GM18498 (cell line): ENCODE data around the gene POR.

Experiments used
- ATAC-seq: cut with Tn5 transposase; IDR thresholded peaks from one replicate; pipeline ENCODE4 v1.9.1; 2021; ENCODE audit warnings: mild to moderate bottlenecking, moderate library complexity; ENCODE audit not compliant: unreplicated experiment

POR gene

DNA sequence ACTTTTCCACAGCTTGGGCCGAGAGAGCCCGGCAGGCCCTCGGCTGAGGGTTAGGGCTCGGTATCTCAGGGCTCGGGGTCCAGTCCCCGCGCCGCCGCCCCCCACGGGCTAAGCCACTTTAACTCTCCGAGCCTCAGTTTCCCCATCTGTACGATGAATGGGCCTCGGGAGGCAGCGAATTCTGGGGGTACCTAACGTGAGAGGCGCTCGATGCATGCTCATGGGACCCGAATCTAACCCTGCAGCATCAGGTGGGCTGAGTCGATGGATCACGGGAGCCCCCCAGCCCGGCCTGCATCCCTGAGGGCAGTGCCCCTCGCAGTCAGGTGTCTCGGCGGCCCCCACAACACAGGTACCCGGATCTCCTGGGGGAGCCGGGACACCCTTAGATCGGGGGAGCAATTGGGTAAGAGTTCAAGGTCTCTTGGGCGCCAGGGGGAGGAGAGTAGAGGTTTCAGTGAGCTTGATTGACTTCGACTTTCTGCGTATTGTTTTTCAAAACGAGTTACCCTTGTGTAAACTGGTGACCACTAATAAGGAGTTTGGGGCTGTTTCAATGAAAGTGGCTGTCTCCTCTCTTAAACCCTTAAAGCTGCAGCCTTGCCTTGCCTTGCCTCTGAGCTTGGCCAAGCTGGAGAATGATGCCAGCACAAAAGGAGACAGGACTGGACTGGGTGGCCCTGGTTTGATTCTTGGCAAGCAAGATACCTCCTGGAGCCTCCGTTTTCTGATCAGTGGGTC, 631 bp downstream of the POR start:
- ATAC-seq = peak; percentile 11

DNA sequence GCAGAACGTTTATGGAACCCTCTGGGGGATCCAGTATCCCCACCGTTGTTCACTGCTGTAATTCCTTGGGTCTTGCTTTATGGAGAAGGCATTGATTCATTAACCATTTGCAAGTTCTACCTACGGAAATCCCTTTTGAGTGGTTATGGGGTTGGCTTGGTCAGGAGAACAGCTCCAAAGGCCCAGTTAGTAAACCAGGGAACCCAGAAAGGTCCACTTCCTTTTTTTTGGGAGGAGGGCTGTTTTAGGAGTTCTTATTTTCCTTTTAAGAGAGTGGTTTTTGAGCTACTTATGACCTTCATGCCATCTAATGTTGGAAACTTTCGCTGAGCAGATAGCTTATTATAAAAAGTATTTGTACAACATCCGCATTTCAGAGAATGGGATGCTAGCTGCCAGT, 1.3 kb downstream of the POR start:
- ATAC-seq = no peak

DNA sequence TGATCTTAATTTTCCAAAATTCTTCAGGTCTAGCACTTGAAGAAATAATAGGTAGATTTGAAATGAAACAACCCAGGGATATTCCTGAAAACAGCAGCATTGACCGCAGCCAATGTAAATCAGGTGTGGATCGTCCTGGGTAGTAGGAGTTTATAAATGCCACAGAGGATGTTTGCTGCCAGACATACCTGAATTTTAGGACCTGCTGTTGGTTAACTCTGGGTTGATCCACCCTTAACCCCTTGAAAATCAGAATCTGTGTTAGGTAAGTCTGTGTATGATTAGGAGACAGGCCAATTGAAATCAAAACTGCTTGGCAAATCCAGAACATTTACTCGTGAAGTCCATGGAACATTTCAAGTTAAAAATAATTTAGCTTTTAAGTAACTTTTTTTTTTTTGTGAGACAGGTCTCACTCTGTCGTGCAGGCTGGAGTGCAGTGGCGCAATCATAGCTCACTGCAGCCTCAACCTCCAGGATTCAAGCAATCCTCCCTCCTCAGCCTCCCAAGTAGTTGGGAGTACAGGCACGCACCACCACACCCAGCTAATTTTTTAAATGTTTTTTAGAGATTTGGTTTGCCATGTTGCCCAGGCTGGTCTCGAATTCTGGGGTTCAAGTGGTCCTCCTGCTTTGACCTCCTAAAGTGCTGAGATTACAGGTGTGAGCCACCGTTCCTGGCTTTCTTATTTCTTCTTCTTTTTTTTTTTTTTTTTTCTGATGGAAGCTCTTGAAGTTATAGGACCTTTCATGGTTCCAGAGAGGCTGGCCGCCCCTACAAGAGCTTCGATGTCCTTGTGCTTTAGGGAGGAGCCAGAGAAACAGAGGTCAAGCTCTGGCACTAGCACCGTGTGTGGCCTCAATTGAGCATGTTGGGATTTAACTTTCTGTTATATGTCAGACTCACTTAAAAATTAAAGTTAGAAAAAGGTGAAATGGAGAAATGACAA, 2.0 kb downstream of the POR start:
- no peak for ATAC-seq

DNA sequence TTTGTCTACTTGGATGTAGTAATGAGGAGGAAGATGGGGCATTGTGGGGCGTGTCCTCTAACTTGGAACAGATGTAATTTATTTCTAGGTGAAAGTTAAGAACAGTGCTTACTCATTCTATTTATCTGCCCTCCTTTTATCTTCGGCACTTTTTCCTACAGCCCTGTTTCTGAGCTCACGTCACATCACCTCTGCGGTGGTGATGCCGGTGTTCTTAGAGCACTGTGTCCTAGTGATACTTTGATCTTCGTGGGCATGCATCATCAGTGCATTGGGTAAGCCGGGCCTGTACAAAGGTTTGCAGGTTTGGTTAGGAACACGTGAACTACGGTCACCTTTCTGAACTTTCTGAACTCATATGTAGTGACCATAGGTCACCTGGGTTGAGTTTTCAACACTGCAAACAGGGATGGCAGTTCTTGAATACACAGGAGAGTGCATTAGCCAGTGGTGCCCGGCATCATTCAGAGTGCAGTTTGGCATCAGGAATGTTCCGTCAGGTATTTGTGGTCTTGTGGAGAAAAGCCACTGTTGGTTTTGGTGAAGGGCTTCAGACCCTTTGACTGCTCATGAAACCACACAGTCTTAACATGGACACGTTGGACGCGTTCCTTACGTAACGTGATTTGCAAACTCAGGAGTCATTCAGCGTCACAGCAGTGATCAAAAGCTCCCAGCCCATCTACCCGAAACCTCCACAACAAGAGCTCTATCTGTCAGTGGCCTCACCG, 5.6 kb downstream of the POR start:
- ATAC-seq = no peak

DNA sequence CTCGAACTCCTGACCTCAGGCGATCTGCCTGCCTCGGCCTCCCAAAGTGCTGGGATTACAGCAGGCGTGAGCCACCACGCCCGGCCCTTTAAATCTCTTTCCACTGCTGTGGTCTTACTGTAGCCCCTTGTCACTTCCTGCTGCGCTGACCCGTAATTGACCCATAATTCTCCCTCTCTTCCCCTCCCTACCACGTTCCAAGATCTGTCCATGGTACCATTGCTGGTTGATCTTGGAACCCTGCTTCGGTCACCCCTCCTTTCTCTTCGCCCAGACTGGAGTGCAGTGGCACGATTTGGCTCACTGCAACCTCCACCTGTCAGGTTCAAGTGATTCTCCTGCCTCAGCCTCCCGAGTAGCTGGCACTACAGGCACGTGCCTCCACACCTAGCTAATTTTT, 6.5 kb downstream of the POR start:
- ATAC-seq = no peak

DNA sequence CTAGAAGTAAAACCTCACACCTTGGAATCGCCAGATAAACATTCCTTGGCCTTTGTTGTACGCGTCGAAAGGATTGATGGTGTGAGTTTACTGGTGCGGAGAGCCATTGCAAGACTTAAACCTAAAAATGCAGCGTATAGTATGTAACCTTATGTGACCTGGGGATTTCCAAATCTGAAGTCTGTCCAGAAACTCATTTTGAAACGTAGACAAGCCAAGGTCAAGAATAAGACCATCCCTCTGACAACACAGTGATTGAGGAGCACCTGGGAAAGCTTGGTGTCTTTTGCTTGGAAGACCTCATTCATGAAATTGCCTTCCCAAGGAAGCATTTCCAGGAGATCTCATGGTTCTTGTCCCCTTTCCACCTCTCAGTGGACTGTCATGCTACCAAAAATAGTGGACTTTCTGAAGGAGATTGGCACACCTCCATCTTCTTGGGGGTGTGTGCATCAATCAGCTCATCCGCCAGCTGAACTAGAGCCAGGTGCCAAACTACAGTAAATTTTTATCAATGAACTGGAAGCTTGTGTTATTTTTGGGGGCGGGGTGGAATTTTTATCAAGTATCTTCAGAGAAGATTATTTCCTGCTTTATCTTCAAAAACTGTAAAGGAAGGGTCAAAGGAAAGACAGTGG, 8.1 kb downstream of the POR start:
- ATAC-seq = no peak

DNA sequence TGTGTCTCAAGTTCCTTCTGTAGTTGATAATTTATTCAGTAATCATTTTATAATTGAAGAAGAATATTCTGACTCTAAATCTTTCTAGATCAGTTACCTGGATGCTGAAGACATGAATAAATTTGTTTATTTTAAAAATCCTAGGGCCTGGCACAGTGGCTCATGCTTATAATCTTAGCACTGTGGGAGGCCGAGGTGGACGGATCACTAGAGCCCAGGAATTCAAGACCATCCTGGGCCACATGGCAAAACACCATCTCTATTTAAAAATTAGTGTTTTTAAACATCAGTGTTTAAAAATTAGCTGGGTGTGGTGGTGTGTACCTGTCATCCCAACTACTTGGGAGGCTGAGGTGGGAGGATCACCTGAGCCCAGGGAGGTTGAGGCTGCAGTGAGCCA, 9.3 kb downstream of the POR start:
- no peak for ATAC-seq

DNA sequence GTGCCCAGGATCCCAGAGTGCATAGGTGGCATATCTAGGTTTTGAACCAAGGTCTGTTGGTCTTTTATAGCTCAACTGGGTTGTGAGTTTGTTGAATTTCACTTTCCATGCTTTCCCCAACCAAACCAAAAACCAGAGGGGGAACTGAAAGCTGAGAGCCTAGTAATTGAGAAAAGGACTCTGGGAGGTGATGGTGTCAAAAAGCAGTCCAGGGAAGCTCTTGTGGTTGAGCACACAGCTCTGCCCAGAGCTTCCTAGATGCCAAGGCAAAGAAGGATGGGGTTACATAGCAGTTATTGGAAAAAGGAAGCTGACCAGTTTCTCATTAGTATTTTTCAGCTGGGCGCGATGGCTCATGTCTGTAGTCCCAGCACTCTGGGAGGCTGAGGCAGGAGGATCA, 9.9 kb downstream of the POR start:
- ATAC-seq = no peak

DNA sequence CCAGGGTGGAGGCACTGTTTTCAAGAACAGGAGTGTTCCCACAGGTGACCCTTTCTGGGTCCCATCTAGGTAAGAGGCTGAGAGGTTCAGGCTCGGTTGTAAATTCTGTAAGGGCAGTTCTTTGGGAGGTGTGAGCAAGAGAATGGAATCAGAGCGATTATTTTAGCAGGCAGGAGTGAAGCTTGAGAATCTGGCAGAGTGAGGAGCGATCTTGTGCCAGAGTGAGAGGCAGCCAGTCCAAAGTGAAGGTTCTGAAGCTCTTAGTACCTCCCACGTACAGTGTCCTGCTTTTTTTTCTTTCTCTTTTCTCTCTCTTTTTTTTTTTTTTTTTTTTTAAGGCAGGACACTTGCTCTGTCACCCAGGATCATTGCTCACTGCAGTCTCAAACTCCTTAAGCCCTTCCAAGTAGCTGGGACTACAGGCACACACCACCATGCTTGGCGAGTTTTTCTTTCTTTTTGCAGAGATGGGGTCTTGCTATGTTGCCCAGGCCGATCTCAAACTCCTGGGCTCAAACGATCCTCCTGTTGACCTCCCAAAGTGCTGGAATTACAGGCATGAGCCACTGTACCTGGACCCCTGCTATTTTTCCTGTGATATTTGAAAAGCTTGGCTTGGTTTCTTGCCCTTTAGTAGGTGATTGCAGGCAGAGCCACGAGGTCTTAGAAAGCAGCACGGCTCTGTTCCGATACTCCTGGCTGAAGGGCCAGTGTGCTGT, 10.9 kb downstream of the POR start:
- ATAC-seq = no peak

DNA sequence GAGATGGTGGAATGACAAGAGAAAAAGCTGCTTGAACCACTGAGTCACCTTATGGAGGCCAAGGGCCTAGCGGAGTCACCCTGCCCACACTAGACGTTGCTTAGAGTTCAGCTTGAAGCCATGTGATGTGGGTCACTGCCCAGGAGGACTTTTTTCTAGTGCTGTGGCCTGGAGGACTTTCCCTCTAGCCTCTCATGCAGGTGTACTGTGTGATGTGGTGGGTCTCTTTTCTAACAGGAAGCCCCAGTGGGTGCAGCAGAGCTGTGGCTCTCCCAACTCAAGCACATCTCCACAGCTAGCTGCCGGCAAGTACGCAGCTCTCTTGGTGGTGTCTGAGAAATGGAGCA, 13.6 kb downstream of the POR start:
- no peak for ATAC-seq

DNA sequence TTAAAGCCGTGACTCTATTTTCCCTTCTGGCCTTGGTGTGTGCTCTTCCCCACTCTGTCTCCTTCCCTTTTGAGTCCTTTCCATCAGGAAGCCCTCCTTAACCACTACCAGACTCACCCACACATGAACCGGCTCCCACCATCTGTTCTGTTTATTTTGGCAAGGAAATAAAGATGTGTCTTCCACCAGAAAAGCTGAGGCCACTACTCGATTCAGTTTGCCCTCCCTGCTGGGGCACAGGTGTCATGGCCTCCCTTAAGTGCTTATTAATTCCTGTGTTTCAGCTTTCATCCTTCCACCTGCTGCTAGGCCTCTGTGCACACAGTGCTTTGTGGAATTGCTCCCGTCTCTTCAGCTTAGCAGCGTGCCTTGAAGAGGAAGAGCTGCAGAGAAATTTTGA, 16.7 kb downstream of the POR start:
- no peak for ATAC-seq

DNA sequence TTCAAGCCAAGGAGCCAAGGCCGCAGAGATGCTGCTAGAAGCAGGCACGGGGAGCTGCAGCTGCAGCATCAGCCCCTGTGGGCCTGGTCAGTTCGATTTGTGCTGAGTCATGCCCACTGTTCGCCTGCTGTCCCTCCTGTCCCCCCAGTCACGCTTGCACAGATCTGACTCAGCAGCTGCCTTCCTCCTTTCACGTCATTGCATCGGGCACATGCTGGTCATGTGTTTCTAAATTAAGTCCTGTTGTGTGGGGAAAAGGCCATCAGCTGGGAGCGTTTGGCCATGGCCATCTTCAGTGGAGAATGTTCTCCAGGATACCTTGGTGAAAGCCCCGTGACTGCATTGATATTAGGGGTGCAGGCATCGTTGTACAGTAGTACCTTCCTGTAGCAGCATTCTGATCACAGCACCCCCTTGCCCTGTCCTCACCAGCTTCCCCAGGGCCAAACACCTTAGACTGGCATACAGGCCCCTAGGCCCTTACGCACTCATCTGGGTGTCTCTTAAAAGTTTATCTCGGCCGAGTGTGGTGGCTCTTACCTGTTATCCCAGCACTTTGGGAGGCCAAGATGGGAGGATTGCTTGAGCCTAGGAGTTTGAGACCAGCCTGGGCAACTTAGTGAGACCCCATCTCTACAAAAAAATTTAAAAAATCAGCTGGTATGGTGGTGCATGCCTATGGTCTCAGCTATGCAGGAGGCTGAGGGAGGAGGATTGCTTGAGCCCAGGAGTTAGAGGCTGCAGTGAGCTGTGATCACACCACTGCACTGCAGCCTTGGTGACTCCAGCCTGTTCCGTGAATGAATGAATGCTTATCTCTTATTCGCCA, 23.2 kb downstream of the POR start:
- ATAC-seq = no peak

DNA sequence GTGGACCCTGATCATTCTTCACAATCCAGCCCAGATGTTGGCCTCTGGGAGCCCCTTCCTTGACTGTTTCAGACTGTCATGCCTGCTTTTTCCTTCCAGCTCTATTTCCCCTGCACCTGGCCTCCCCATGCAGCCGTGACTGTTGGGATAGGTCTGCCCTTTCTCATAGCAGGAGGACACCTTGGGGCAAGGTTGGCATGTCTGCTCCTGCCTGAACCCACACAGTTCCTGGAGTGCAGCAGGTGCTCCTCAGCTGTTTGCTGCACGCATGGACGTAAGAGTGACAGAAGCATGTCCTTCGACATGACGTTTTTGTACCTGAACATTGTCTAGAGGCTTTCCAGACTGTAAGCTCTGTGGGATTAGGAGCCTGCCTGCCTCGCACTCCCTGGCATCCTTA, 24.0 kb downstream of the POR start:
- ATAC-seq = no peak

DNA sequence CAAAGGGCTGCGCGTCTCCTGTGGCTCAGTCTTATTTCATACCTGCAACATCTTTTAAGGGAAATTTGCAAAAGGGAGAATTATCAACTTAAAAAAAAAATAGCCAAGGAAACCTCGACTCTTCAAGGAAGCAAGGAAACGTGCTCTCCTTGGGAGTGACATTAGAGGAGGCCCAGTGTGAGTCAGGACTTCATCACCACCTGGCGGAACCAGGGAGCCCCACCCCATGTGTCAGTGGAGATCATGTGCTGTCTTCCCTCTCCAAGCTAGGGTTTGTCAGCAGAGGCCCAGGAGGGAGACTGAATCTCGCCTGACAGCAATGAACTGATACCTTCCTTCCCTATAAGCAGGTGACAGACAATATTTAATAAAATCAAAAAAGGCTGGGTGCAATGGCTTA, 28.9 kb downstream of the POR start:
- ATAC-seq = no peak

DNA sequence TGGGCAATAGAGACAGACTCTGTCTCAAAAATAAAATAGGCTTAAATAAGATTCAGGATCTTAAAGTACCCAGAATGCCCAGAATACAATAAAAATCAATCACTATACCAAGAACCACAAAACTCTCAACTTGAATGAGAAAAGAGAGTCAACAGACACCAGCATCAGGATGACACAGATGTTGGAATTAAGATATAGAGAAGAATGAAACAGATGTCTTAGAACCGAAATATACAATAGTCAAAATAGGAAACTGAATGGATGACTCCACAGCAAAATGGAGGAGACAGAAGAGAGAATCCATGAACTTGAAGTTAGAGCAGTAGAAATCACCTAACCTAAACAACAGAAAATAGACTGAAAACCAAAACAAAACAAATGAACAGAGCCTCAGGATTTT, 29.6 kb downstream of the POR start:
- no peak for ATAC-seq

DNA sequence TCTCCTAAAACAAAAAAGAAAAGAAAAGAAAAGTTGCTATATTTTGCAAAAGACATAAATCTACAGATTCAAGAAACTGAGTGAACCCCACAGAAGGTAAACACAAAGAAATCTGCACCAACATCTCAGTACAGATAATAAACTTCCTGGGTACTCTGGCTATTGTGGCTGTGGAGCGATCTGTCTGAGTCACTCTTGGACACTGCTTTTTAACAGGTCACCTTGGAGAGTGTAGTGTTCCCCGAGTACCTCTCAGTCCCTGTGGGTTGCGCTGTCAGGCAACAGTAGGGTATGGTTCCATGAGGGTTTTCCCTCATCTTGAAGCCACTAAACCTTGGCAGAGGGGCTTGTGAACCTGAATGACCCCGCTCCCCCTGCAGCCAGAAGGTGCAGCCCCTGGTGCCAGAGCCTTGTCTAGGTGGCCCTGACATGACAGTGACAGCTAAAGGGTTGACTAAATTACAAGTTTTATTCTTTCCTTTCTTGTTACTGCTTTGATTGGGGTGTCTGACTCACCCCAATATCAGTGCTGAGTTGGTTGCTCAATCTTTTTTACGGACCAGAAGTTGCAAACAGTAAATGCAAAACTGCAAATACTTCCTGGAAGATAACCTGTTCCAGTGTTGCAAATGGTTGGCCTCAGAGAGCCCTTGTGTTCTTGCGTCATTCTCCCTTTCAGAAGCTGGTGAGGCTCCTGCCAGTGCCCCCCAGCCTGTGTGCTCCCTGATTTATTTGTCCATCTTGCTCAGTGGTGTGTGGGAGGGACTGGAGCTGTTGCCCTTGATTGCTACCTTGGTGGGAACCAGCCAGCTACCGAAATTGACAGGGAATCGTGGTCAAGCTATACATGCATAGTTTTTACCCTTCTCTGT, 30.6 kb downstream of the POR start:
- no peak for ATAC-seq

DNA sequence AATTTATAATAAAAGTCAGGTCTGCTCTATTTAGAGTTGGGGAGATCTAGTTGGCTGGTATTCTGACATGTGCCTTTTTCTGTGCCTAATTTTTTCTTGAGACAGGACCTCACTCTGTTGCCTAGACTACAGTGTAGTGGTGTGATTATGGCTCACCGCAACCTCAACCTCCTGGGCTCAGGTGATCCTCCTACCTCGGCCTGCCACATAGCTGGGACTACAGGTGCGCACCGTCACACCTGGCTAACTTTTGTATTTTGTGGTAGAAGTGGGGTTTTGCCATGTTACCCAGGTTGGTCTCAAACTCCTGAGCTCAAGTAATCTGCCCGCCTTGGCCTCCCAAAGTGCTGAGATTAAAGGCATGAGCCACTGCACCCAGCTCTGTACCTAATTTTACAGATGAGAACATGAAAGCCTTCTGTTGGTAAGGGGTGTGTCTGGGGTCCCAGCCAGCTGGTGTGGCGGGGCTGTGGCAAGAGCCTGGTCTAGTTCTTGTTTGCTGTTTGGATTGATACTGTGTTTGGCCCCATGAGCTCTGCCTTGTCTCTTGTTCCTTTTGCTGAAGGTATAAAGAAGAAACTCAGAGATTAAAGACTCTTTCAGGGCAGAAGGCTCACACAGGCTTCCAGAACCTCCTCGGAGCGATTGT, 31.4 kb downstream of the POR start:
- ATAC-seq = no peak

DNA sequence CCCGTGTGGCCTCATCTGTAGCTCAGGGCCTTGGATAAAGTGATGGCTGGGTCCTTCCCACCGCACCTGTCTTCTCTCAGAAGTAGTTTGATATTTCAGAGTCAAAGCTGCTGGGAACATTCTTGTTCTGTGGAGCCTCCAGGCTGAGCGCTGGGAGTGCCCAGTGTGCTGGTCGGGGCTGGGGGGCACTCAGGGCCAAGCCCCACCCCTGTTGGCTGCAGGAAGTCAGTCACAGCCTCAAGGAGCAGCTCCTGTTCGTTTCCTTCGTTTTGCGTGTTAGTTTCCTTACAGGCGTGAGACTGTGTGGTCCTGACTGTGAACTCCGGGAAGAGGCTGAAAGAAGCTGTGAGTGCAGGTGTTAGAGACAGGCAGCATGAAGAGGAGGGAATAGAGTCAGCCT, 33.2 kb downstream of the POR start:
- no peak for ATAC-seq
